ENCODE results near the gene SFT2D1. TPM values are rescaled to one million over a fixed set of nuclear protein-coding genes. Genes with fewer than 3 reads are reported as not detected.

SFT2D1 gene
- total and polyA plus RNA-seq, 9 of the 15 experiments (the other 6 are each of a cell fraction or from before 2014, with no cell fraction given), result 54.4 to 140 (median 74.6) TPM

GRCh38 chr6:166296035-166296883, 46.1 kb downstream of the SFT2D1 start (continued):
- TF ChIP-seq ZNF592 (IDR thresholded peaks at IDR 0.05), result no peak
- TF ChIP-seq U2AF2 (optimal IDR thresholded peaks at IDR 0.05; ENCODE audit: low read depth, low read length), result no peak
- no peak for TF ChIP-seq PBX2 (CRISPR knock-in tag; IDR thresholded peaks at IDR 0.05; ENCODE audit: low read depth)
- TF ChIP-seq PBX2 (tag; conservative IDR thresholded peaks at IDR 0.05; ENCODE audit: low read depth), result no peak
- TF ChIP-seq HNRNPUL1 (IDR thresholded peaks at IDR 0.05; ENCODE audit: low read length), result no peak
- TF ChIP-seq SRSF7 (optimal IDR thresholded peaks at IDR 0.05; ENCODE audit: low read depth, low read length), result no peak
